UCSD-AML1 (cell line): Measurements from ENCODE around the gene ARSA.
"Not testable (repeated sequence)": the region's sequence is repeated elsewhere in the genome, so short reads cannot be mapped to it uniquely, and the experiment has no call there.

Source experiments
- DNase-seq: peaks from one replicate; lab custom pipeline; 2025; ENCODE audit not compliant: unreplicated experiment; lab: John Stamatoyannopoulos, UW

The ARSA gene

GRCh38 chr22:50656122-50657070 lies 28.4 kb upstream of the ARSA start:
- DNase-seq = peak; percentile 78

- not testable (repeated sequence) for DNase-seq
Measured at GRCh38 chr22:50654664-50655063, 26.7 kb upstream of the ARSA start.

- DNase-seq = no peak
Measured at GRCh38 chr22:50653256-50653655, 25.3 kb upstream of the ARSA start.

GRCh38 chr22:50643821-50644101 lies 15.8 kb upstream of the ARSA start:
- not testable (repeated sequence) for DNase-seq

- DNase-seq = not testable (repeated sequence)
Measured at GRCh38 chr22:50643021-50643820, 15.3 kb upstream of the ARSA start.

- peak; percentile 65 for DNase-seq
Measured at GRCh38 chr22:50641696-50642607, 14.0 kb upstream of the ARSA start.

- DNase-seq = no peak
Measured at GRCh38 chr22:50640857-50641647, 13.1 kb upstream of the ARSA start.

GRCh38 chr22:50640296-50640695 lies 12.3 kb upstream of the ARSA start:
- DNase-seq = not testable (repeated sequence)

- DNase-seq = no peak
Measured at GRCh38 chr22:50635591-50635990, 7.6 kb upstream of the ARSA start.

GRCh38 chr22:50633771-50634170 lies 5.8 kb upstream of the ARSA start:
- no peak for DNase-seq

GRCh38 chr22:50633086-50633485 lies 5.1 kb upstream of the ARSA start:
- no peak for DNase-seq

- no peak for DNase-seq
Measured at GRCh38 chr22:50630376-50630775, 2.4 kb upstream of the ARSA start.

- DNase-seq = no peak
Measured at GRCh38 chr22:50628543-50629134, 687 bp upstream of the ARSA start.

GRCh38 chr22:50626850-50627641 lies 906 bp downstream of the ARSA start:
- DNase-seq = no peak

- DNase-seq = no peak
Measured at GRCh38 chr22:50626314-50626849, 1.6 kb downstream of the ARSA start.

- no peak for DNase-seq
Measured at GRCh38 chr22:50625568-50626313, 2.2 kb downstream of the ARSA start.

GRCh38 chr22:50625131-50625567 lies 2.8 kb downstream of the ARSA start:
- no peak for DNase-seq
